ENCODE results near the gene TTC34.
"Not testable (repeated sequence)": the region's sequence is repeated elsewhere in the genome, so short reads cannot be mapped to it uniquely, and the experiment has no call there.

The TTC34 gene

DNA sequence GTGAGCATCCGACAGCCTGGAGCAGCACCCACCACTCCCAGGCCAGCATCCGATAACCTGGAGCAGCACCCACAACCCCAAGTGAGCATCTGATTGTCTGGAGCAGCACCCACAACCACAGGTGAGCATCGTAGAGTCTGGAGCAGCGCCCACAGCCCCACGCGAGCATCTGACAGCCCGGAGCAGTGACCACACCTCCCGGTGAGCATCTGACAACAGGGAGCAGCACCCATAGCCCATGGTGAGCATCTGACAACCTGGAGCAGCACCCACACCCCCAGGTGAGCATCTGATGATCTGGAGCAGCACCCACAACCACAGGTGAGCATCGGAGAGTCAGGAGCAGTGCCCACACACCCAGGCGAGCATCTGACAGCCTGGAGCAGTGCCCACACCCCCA lies 143.6 kb downstream of the TTC34 start:
- DNase-seq (ENCODE audit: low spot score): not testable (repeated sequence)

- not testable (repeated sequence) for DNase-seq (ENCODE audit: low spot score)
Observed at GRCh38 chr1:2657124-2657523, 144.4 kb downstream of the TTC34 start.

- DNase-seq (ENCODE audit: low spot score): not testable (repeated sequence)
Observed at GRCh38 chr1:2655598-2656434, 145.7 kb downstream of the TTC34 start.

DNA sequence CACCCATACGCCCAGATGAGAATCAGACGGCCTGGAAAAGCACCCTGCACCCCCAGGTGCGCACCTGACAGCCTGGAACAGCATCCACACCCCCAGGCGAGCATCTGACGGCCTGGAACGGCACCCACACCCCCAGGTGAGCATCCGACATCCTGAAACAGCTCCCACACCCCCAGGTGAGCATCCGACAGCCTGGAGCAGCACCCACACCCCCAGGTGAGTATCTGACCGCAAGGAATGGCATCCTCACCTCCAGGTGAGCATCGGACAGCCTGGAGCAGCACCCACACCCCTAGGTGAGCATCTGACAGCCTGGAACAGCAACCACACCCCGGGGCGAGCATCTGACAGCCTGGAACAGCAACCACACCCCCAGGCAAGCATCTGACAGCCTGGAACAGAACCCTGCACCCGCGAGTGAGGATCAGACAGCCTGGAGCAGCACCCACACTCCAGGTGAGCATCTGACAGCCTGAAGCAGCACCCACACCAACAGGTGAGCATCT lies 147.0 kb downstream of the TTC34 start:
- DNase-seq (ENCODE audit: low spot score): not testable (repeated sequence)

- DNase-seq (ENCODE audit: low spot score): not testable (repeated sequence)
Observed at GRCh38 chr1:2653741-2654442, 147.6 kb downstream of the TTC34 start.

DNA sequence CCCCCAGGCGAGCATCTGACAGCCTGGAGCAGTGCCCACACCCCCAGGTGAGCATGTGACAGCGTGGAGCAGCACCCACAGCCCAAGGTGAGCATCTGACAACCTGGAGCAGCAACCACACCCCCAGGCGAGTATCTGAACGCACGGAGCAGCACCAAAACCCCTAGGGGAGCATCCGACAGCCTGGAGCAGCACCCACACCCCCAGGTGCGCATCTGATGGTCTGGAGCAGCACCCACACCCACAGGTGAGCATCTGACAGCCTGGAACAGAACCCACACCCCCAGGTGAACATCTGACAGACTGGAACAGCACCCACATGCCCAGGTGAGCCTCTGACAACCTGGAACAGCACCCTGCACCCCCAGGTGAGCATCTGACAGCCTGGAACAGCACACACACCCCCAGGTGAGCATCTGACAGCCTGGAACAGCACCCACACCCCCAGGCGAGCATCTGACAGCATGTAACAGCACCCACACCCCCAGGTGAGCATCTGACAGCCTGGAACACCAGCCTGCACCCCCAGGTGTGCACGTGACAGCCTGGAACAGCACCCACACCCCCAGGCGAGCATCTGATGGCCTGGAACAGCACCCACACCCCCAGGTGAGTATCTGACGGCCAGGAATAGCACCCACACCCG lies 148.4 kb downstream of the TTC34 start:
- DNase-seq (ENCODE audit: low spot score): not testable (repeated sequence)

DNA sequence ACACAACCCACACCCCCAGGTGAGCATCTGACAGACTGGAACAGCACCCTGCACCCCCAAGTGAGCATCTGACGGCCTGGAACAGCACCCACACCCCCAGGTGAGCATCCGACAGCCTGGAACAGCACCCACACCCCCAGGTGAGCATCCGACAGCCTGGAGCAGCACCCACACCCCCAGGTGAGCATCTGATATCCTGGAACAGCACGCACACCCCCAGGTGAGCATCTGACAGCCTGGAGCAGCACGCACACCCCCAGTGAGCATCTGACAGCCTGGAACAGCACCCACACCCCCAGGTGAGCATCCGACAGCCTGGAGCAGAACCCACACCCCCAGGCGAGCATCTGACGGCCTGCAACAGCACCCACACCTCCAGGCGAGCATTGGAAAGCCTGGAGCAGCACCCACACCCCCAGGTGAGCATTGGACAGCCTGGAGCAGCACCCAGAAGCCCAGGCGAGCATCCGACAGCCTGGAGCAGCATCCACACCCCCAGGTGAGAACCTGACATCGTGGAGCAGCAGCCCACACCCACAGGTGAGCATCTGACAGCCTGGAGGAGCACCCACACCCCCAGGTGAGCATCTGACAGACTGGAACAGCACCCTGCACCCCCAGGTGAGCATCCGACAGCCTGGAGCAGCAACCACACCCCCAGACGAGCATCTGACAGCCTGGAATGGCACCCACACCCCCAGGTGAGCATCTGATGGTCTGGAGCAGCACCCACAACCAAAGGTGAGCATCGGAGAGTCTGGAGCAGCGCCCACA lies 149.2 kb downstream of the TTC34 start:
- DNase-seq (ENCODE audit: low spot score): not testable (repeated sequence)

DNA sequence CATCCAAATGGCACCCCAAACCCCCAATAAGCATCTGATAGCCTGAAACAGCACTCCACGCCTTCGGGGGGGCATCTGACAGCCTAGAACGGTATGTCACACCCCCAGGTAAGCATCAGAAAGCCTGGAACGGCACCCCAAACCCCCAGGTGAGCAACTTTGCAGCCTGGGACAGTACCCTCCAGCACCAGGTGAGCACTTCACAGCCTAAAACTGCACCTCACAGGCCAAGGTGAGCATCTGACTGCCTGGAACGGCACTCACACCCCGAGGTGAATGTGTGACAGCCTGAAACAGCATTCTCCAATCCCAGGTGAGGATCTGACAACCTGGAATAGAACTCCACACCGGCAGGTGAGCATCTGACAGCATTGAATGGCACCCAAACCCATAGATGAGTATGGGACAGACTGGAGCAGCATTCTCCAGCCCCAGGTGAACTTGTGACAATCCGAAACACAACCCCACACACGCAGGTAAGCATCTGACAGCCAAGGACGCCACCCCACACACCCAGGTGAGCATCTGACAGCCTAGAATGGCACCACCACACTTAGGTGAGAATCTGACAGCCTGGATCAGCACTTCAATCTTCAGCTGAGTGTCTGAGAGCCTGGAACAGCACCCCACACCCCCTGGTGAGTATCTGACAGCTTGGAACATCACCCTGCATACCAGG lies 150.4 kb downstream of the TTC34 start:
- no peak for DNase-seq (ENCODE audit: low spot score)

- no peak for DNase-seq (ENCODE audit: low spot score)
Observed at GRCh38 chr1:2646837-2647236, 154.7 kb downstream of the TTC34 start.

- DNase-seq (ENCODE audit: low spot score): no peak
Observed at GRCh38 chr1:2645776-2646175, 155.7 kb downstream of the TTC34 start.

GRCh38 chr1:2645143-2645542 lies 156.3 kb downstream of the TTC34 start:
- DNase-seq (ENCODE audit: low spot score): no peak

- no peak for DNase-seq (ENCODE audit: low spot score)
Observed at GRCh38 chr1:2644591-2645101, 156.8 kb downstream of the TTC34 start.

DNA sequence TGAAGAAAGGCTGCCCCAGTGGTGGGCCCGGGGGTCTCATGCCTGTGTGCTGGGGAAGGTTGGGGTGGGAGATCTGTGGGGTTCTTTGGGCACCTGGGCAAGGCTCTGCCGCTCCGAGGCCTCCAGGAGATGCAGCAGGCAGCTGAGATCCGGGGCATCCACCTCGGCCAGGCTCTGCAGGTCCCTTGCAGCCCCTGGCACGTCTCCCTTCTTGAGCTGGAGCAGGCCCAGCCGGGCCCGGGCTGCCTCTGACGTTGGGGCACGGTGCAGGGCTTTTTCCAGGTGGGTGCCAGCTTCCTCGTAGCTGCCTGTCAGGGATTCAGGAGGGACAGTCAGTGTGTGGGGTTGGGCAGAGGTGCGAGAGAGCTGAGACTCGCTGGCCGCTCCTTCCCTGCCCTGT lies 157.3 kb downstream of the TTC34 start:
- no peak for DNase-seq (ENCODE audit: low spot score)

DNA sequence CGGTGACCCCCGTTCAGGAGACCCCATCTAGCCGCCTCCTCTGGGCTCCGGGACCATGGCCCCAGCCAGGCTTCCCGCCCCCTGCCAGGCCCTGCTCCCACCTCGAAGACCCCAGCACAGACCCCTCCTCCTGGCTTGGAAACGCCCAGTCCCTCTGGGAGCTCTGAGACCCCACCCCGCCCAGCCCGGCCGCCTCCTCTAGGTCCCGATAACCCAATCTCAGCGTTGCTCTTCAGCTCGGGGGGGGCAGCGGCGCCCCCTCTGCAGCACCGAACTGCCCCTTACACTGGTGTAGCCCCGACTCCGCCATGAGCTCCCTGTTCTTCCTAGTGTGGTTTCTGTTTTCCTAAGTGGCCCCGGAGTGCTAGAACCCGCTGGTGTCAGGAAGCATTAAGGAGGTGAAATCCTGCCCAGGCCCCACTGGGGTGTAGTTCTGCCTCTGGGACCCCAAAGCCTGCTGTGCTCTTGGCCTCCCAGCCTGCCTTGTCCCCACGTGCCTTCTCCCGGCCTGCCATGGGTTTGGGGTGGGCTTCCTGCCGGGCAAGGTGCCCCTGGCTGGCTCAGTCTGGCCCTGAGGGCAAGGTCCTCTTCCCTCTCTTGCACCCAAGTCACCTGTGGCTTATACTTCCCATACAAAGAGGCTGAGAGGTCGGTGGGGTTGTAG lies 157.9 kb downstream of the TTC34 start:
- DNase-seq (ENCODE audit: low spot score): no peak

DNA sequence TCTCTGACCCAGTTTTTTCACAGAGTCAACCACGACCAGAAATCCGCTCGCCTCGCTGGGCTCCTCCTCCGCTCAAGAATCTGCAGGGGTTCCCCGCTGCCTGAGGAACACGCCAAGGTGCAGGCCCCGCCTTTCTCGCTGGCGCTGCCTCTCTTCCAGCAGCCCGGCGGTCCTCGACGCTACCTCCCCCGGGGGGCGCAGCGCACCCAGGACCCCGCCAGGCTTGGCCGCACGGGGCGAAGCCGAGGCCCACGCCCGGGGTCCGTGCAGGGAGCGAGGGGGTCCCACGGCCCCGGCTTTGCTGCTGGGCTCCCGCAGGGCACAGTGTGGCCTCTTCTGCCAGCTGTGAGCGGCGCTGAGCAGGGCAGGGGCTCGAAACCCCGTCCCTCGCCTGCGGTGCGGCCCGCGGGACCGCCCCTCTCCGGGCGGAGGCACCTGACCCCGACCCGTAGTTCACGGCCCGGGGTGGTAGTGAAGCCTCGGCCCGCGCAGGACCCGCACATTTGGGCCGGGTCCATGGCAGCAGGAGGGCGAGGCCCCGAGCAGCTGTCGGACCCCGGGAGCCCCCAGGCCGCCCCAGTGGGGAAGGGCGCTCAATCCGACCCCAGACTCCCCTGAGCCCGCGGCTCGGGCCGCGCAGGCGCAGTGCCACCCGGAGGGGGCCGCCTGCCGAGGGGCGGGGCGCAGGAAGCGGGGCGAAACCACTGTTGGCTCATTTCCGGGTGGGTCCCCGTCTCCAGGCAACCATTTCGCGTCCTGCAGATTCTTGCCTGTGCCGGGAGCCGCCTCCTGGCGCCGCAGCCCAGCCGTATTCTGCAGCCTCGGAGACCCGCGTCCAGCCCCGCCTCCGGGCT lies 158.7 kb downstream of the TTC34 start:
- peak; percentile 100 for DNase-seq (ENCODE audit: low spot score)

GRCh38 chr1:2642131-2642559 lies 159.3 kb downstream of the TTC34 start:
- DNase-seq (ENCODE audit: low spot score): no peak

- DNase-seq (ENCODE audit: low spot score): no peak
Observed at GRCh38 chr1:2641381-2642130, 159.9 kb downstream of the TTC34 start.

DNA sequence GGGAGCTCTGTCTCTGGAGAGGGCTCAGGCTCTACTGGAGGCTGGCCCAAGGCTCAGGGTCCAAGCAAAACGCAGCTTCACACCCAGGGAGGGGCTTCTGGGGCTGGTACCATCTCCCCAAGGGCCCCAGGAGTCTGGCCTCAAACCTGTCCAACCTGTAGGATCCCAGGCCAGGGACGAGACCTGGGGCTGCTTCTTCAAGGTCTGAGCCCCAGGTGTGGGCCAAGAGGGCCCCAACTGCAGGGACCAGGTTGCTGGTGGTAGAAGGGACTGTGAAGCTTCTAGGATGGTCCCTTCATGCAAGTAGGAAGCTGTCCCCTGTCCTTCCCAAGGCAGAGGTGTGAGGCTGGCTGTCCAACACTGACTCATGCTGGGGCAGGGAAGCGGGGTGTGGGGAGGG lies 160.9 kb downstream of the TTC34 start:
- no peak for DNase-seq (ENCODE audit: low spot score)
